HepG2 (cell line): ENCODE measurements around the gene PRKCE. TPM values are rescaled to one million over a fixed set of nuclear protein-coding genes. Genes with fewer than 3 reads are reported as not detected.

Experiments used
- ATAC-seq: fragments of 200-7000 bp; cut with Tn5 transposase; 3 replicates; pipeline ENCODE4 v1.9.1; 2020; ENCODE audit warnings: mild to moderate bottlenecking, moderate library complexity
- BruUV-seq: library from RNA; stranded (reverse); fragments of 400-500 nt; replicated peaks from 2 replicates; lab custom pipeline; 2021; lab: Mats Ljungman, UMichigan
- CTCF ChIA-PET: fragments of 300-600 bp; formaldehyde crosslinking; extraction: SDS; loops from one replicate; lab custom pipeline; 2021; ENCODE audit warnings: low total read pairs, inconsistent platforms, low intra/inter-chr PET ratio; lab: Yijun Ruan, JAX
- POLR2A ChIA-PET: fragments of 350-600 bp; sonication (Branson Sonifier 250); formaldehyde crosslinking; loops from one replicate; lab custom pipeline; 2020; ENCODE audit warnings: antibody characterized with exemption, inconsistent platforms; lab: Yijun Ruan, JAX
- DNase-seq: peaks from one replicate; pipeline ENCODE4 v3.0.0-alpha.2; 2015; ENCODE audit warnings: low spot score
- FAIRE-seq: peaks from 3 replicates; lab custom pipeline; 2011; peaks lifted over from hg19 to GRCh38; lab: Jason Lieb, UNC
- H2AFZ ChIP-seq: one replicate; pipeline ENCODE4 v1.6.1; 2011; ENCODE audit warnings: low read length, inconsistent platforms
- H3K27ac ChIP-seq: fragments of 300-600 bp; 3 replicates; pipeline ENCODE4 v1.8.0; 2011; ENCODE audit warnings: mixed run types, mild to moderate bottlenecking, mixed read lengths, low read length, inconsistent platforms; ENCODE audit not compliant: insufficient read depth; ENCODE audit errors: extremely low read length
- H3K27me3 ChIP-seq, 2 experiments: fragments of 200-600 bp in 1 of 2; 2 replicates in 1 of 2; 3 replicates in 1 of 2; pipeline versions ENCODE4 v1.6.0 to v1.8.0; 2011; ENCODE audit warnings: low read length in 2 of 2, mild to moderate bottlenecking in 2 of 2, moderate library complexity in 2 of 2, inconsistent platforms in 1 of 2; ENCODE audit not compliant: insufficient read depth in 2 of 2, control insufficient read depth in 1 of 2
- H3K36me3 ChIP-seq, 2 experiments: fragments of 200-600 bp in 1 of 2; replicated peaks in 1 of 2; 2 replicates in 1 of 2; 3 replicates in 1 of 2; pipeline versions ENCODE4 v1.5.1 to v1.8.0; 2011; ENCODE audit warnings: low read length in 2 of 2, inconsistent platforms in 1 of 2; ENCODE audit not compliant: insufficient read depth in 2 of 2, control insufficient read depth in 1 of 2
- H3K4me1 ChIP-seq: 2 replicates; pipeline ENCODE4 v1.5.1; 2012; ENCODE audit warnings: low read length, inconsistent platforms; ENCODE audit not compliant: insufficient read depth
- H3K4me2 ChIP-seq: 2 replicates; pipeline ENCODE4 v1.6.0; 2011; ENCODE audit warnings: low read depth, low read length, inconsistent platforms
- H3K4me3 ChIP-seq, 3 experiments: fragments of 200-600 bp in 1 of 3; sonication (generic), shearing (Covaris generic) in 1 of 3; replicated peaks in 1 of 3; 2 replicates each; pipeline ENCODE4 v1.5.1; 2011 to 2016; ENCODE audit warnings: low read length in 3 of 3, inconsistent platforms in 2 of 3, low read depth in 2 of 3, mild to moderate bottlenecking in 2 of 3, control low read depth in 1 of 3, mixed read lengths in 1 of 3; ENCODE audit not compliant: insufficient read depth in 1 of 3
- H3K79me2 ChIP-seq: one replicate; pipeline ENCODE4 v1.6.1; 2011; ENCODE audit warnings: low read length, inconsistent platforms; ENCODE audit not compliant: insufficient read depth
- H3K9ac ChIP-seq: 2 replicates; pipeline ENCODE4 v1.6.0; 2011; ENCODE audit warnings: mild to moderate bottlenecking, low read depth, low read length, inconsistent platforms; ENCODE audit not compliant: insufficient read depth
- H3K9me3 ChIP-seq: 2 replicates; pipeline ENCODE4 v1.5.1; 2012; ENCODE audit warnings: mild to moderate bottlenecking, low read length
- H4K20me1 ChIP-seq: 2 replicates; pipeline ENCODE4 v1.6.0; 2011; ENCODE audit warnings: inconsistent platforms, mild to moderate bottlenecking, low read length, moderate library complexity; ENCODE audit not compliant: insufficient read depth
- IKZF5 ChIP-seq: IDR thresholded peaks from 2 replicates; pipeline ENCODE4 v1.6.1; 2018; ENCODE audit warnings: missing genetic modification reagents, mild to moderate bottlenecking, missing compliant biosample characterization
- KAT8 ChIP-seq: IDR thresholded peaks from 2 replicates; pipeline ENCODE4 v1.6.1; 2016; ENCODE audit warnings: missing genetic modification reagents, missing compliant biosample characterization
- TBX3 ChIP-seq: fragments of 450-650 bp; IDR thresholded peaks from 2 replicates; pipeline ENCODE4 v1.6.1; 2017; ENCODE audit warnings: antibody characterized with exemption, mild to moderate bottlenecking, inconsistent platforms, borderline replicate concordance
- TP53 ChIP-seq: sonication (generic); formaldehyde crosslinking; conservative IDR thresholded peaks from 2 replicates; pipeline ENCODE4 v1.4.0; 2020; ENCODE audit warnings: missing genetic modification reagents
- WGBS: methylation state at CpG from one replicate; pipeline ENCODE4 v1.1.6; 2017; ENCODE audit warnings: low lambda C conversion rate; 5-methylcytosine and 5-hydroxymethylcytosine counted together
- in situ Hi-C: cut with HindIII; loops from 2 replicates; pipeline ENCODE4 v1.10.0; 2017; ENCODE audit warnings: low pct_unique_long_range_greater_than_20kb; ENCODE audit not compliant: extremely low pct_ligation_motif_present
- intact Hi-C: fragments of 100-400 bp; cut with micrococcal nuclease; formaldehyde crosslinking; loops from one replicate; pipeline ENCODE4 v1.10.0; 2022; ENCODE audit not compliant: unreplicated experiment
- polyA plus RNA-seq, 8 experiments: library from polyadenylated mRNA; depleted of rRNA in 3 of 8; stranded (reverse) in 7 of 8; unstranded in 1 of 8; fragments of >200 nt; fragmentation: Illumina TruSeq in 4 of 8; extraction: Trizol in 4 of 8; gene quantifications; 2 replicates each; pipeline versions ENCODE4 v1.2.1 to v1.2.3, GENCODE V29; 2011 to 2016; ENCODE audit warnings: low read depth in 4 of 8, missing spikeins in 1 of 8, mixed read lengths in 1 of 8; ENCODE audit not compliant: insufficient read depth in 1 of 8
- total RNA-seq, 5 experiments: library from RNA; depleted of rRNA; stranded (reverse); fragments of >200 nt; fragmentation: Illumina TruSeq; extraction: Trizol; gene quantifications; 2 replicates each; pipeline ENCODE4 v1.2.3, GENCODE V29; 2016; ENCODE audit warnings: low read depth in 1 of 5

Gene PRKCE
- total and polyA plus RNA-seq, 2 of the 13 experiments (the other 11 are each of a cell fraction or from before 2014, with no cell fraction given) = 1.0 to 3.9 TPM

GRCh38 chr2:46007412-46007811, 355.9 kb downstream of the PRKCE start:
- Histone ChIP-seq H3K4me2 (no peak overlapping the region), H3K27ac (no peak overlapping the region), H3K4me1 (peaks cover 30% of the 10 kb centered on the region), H2AFZ (no peak overlapping the region), H3K9ac (no peak overlapping the region), H3K9me3 (no peaks in the 10 kb centered on the region), H3K79me2 (no peaks in the 10 kb centered on the region), H3K27me3 (no peaks in the 10 kb centered on the region), H4K20me1 (no peaks in the 10 kb centered on the region), H3K36me3 (no peaks in the 10 kb centered on the region), H3K4me3 (no peak overlapping the region)
- BruUV-seq = no TSS peak
- DNase-seq (no peak), FAIRE-seq (no peak), ATAC-seq (no peak)
- POLR2A ChIA-PET = no interaction called here
- intact Hi-C loops (no loop called here), in situ Hi-C loops (no loop called here)
- CTCF ChIA-PET = no interaction called here
- 98% methylated on average over 11 of the region's 11 CpGs for WGBS
- TF ChIP-seq KAT8 = no peak
- TF ChIP-seq IKZF5 = no peak

GRCh38 chr2:46008091-46008870, 356.8 kb downstream of the PRKCE start:
- H3K9ac ChIP-seq = no peak overlapping the region
- no peak overlapping the region for H2AFZ ChIP-seq
- H3K79me2 ChIP-seq = no peaks in the 10 kb centered on the region
- in situ Hi-C loops (no loop called here), intact Hi-C loops (no loop called here)
- H3K27me3 ChIP-seq = no peaks in the 10 kb centered on the region
- H3K4me3 ChIP-seq = no peak overlapping the region
- no TSS peak for BruUV-seq
- H3K4me2 ChIP-seq = no peak overlapping the region
- DNase-seq = no peak
- 89% methylated on average over 5 of the region's 5 CpGs for WGBS
- no peak for TF ChIP-seq TBX3
- 0 out of 2 replicates have a peak, but pooled peaks have one; percentile 64 for TF ChIP-seq TP53 (CRISPR knock-in tag)
- H3K4me1 ChIP-seq = peaks cover 21% of the 10 kb centered on the region
- ChIA-PET CTCF (no interaction called here), POLR2A (no interaction called here)
- H3K9me3 ChIP-seq = no peaks in the 10 kb centered on the region
- no peak for ATAC-seq
- H3K27ac ChIP-seq = no peak overlapping the region
- no peak for FAIRE-seq
- no peaks in the 10 kb centered on the region for H4K20me1 ChIP-seq
- no peaks in the 10 kb centered on the region for H3K36me3 ChIP-seq
